MM.1S (cell line): ENCODE results near the gene CD44.

Source experiments
- CTCF ChIP-seq: fragments of 300-600 bp; sonication (generic); IDR thresholded peaks from 2 replicates; pipeline ENCODE4 v1.5.1; 2016; ENCODE audit warnings: antibody characterized with exemption, low read length, mixed read lengths
- EZH2 ChIP-seq: fragments of 300-600 bp; sonication (generic); optimal IDR thresholded peaks from 2 replicates; pipeline ENCODE3; 2017; ENCODE audit warnings: low read depth, mild to moderate bottlenecking, antibody characterized with exemption, low read length, mixed read lengths
- EZH2phosphoT487 ChIP-seq: fragments of 300-600 bp; sonication (generic); IDR thresholded peaks from 2 replicates; pipeline ENCODE4 v1.6.1; 2018; ENCODE audit warnings: antibody characterized with exemption, low read length

GRCh38 chr11:35151241-35151640, 12.3 kb downstream of the CD44 start:
- TF ChIP-seq CTCF (no peak), EZH2 (no peak), EZH2phosphoT487 (no peak)
